Osteoblast (primary cell): ENCODE results near the gene C19orf44. TPM values are rescaled to one million over a fixed set of nuclear protein-coding genes. Genes with fewer than 3 reads are reported as not detected.
A peak's percentile ranks its signal among the peaks of the same experiment; 100 is the strongest.
"Not testable (repeated sequence)": the region's sequence is repeated elsewhere in the genome, so short reads cannot be mapped to it uniquely, and the experiment has no call there.

Source experiments
- DNase-seq: peaks from one replicate; pipeline ENCODE4 v3.0.0; 2011; ENCODE audit warnings: low spot score, mixed read lengths; ENCODE audit not compliant: insufficient read length; ENCODE audit errors: missing footprints
- H2AFZ ChIP-seq: 2 replicates; pipeline ENCODE4 v1.6.0; 2011; ENCODE audit warnings: mild to moderate bottlenecking, low read length
- H3K27ac ChIP-seq: 2 replicates; pipeline ENCODE4 v1.5.1; 2011; ENCODE audit warnings: mild to moderate bottlenecking, low read depth, low read length, moderate library complexity
- H3K27me3 ChIP-seq: 2 replicates; pipeline ENCODE4 v1.6.0; 2012; ENCODE audit warnings: mild to moderate bottlenecking, control low read depth, inconsistent platforms, low read length, moderate library complexity; ENCODE audit not compliant: insufficient read depth
- H3K36me3 ChIP-seq: 2 replicates; pipeline ENCODE4 v1.5.1; 2011; ENCODE audit warnings: mild to moderate bottlenecking, low read length, control low read depth, moderate library complexity; ENCODE audit not compliant: insufficient read depth
- H3K4me1 ChIP-seq: 2 replicates; pipeline ENCODE4 v1.5.1; 2011; ENCODE audit warnings: mild to moderate bottlenecking, low read length, control low read depth, moderate library complexity; ENCODE audit not compliant: insufficient read depth
- H3K4me2 ChIP-seq: 2 replicates; pipeline ENCODE4 v1.6.0; 2011; ENCODE audit warnings: mild to moderate bottlenecking, low read length; ENCODE audit not compliant: insufficient read depth
- H3K4me3 ChIP-seq: fragments of 200-600 bp; sonication (generic); 3 replicates; pipeline ENCODE4 v1.5.1; 2012; ENCODE audit warnings: mild to moderate bottlenecking, low read length, inconsistent platforms; ENCODE audit not compliant: insufficient read depth
- H3K79me2 ChIP-seq: 2 replicates; pipeline ENCODE4 v1.6.0; 2012; ENCODE audit warnings: mild to moderate bottlenecking, low read length, control low read depth, inconsistent platforms; ENCODE audit not compliant: insufficient read depth
- H3K9me3 ChIP-seq: 2 replicates; pipeline ENCODE4 v1.5.1; 2011; ENCODE audit warnings: low read depth, low read length, control low read depth
- H4K20me1 ChIP-seq: 2 replicates; pipeline ENCODE4 v1.6.0; 2012; ENCODE audit warnings: mild to moderate bottlenecking, low read length, control low read depth; ENCODE audit not compliant: insufficient read depth
- total RNA-seq: library from RNA; depleted of rRNA; stranded (reverse); fragments of >200 nt; gene quantifications from 2 replicates; pipeline ENCODE4 v1.2.3, GENCODE V29; 2012
- TF ChIP-seq, protein P1 (sequence below): IDR thresholded peaks from 2 replicates; pipeline ENCODE4 v1.5.1; 2011; ENCODE audit warnings: mild to moderate bottlenecking, low read depth, low read length, moderate library complexity; ENCODE audit errors: extremely low read depth

Gene C19orf44
- total RNA-seq, 1 donor, result 7.2 TPM

DNA sequence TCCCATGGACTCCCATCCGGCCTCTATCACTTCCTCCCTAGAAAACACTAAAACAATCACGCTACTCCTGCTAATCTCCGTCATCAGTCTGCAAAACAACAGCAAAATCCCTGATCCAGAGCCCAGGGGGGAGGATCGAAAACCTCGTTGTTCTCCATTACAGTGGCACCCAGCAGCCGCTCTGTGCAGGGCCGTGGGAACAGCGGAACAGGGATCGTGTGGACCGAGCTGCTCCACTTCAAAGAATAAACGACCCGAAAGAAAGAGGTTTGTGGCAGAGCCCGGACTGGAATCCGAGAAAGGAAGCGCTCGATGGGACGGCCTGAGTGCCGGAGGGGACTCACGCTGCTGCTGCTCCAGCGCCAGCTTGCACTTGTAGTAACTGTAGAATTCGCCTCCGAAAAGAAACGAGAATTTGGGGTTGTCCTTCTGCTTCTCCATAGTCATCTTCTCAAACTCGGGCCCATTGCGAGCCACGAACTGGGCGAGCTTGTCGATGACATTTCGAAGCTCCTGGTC, 45.4 kb downstream of the C19orf44 start:
- Histone ChIP-seq H3K36me3 (peaks cover 16% of the 10 kb centered on the region), H3K79me2 (peaks cover 80% of the 10 kb centered on the region), H3K9me3 (no peaks in the 10 kb centered on the region), H4K20me1 (peaks cover 40% of the 10 kb centered on the region), H2AFZ (peak overlapping the region; percentile 71), H3K27me3 (no peaks in the 10 kb centered on the region), H3K4me3 (peak overlapping the region; percentile 99), H3K27ac (peak overlapping the region; percentile 85), H3K4me1 (peaks cover 9% of the 10 kb centered on the region), H3K4me2 (peak overlapping the region; percentile 98)
- TF ChIP-seq, protein P1, sequence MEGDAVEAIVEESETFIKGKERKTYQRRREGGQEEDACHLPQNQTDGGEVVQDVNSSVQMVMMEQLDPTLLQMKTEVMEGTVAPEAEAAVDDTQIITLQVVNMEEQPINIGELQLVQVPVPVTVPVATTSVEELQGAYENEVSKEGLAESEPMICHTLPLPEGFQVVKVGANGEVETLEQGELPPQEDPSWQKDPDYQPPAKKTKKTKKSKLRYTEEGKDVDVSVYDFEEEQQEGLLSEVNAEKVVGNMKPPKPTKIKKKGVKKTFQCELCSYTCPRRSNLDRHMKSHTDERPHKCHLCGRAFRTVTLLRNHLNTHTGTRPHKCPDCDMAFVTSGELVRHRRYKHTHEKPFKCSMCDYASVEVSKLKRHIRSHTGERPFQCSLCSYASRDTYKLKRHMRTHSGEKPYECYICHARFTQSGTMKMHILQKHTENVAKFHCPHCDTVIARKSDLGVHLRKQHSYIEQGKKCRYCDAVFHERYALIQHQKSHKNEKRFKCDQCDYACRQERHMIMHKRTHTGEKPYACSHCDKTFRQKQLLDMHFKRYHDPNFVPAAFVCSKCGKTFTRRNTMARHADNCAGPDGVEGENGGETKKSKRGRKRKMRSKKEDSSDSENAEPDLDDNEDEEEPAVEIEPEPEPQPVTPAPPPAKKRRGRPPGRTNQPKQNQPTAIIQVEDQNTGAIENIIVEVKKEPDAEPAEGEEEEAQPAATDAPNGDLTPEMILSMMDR, result no peak
- peak; percentile 86 for DNase-seq

DNA sequence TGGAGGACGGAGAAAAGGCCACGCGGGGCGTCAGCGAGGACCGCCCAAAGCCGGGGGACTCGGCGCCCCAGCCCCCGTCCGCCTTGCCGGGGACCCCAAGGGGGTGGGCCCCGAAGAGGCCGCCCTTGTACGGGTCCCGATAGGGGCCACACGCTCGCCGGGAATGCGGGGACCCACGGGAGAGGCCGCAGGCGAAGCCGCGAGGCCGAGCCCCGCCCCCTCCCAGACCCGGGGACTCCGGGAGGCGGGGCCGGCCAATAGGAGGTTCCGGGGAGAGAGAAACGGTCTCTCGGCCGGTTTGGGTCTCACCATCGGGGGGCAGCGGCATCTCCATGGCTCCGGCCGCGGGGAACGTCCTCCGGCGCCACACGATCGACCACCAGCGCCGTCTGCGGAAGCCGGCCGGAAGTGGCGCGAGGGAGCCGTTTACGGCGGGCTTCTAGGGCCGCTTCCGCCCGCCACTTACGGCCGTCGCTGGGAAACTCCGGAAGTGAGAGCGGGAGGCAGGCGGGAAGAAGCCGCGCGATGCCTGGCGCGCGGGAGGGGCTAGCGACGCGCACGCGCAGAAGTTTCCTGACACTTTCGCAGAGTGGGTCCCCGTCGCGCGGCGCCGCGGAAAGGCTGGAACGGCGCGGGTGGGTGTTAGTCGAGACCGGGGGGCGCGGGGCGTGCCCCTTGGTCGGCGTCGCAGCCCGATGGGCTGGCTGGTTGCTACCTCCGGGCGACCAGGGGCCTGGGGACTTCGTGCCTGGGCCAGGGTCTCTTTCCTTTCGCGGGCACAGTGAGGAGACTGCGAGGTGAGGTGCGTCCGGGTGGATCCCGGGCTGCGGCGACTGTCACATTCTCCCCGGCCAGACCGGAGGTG, 46.1 kb downstream of the C19orf44 start, which contains the start of gene CHERP:
Gene CHERP, minus strand, starts transcription at position 393 of the 865 bp plus-strand sequence. Its CDS starts 59 bp downstream, at position 334.
- peaks cover 9% of the 10 kb centered on the region for H3K4me1 ChIP-seq
- H3K36me3 ChIP-seq, result peaks cover 16% of the 10 kb centered on the region
- TF ChIP-seq, protein P1, result no peak

GRCh38 chr19:16542910-16543472, 46.8 kb downstream of the C19orf44 start:
- DNase-seq, result no peak
- Histone ChIP-seq H3K27ac (peak overlapping the region; percentile 64), H3K4me3 (peak overlapping the region; percentile 99), H2AFZ (peak overlapping the region; percentile 49), H3K4me2 (peak overlapping the region; percentile 98), H3K4me1 (peaks cover 9% of the 10 kb centered on the region), H4K20me1 (peaks cover 30% of the 10 kb centered on the region), H3K27me3 (no peaks in the 10 kb centered on the region), H3K36me3 (peaks cover 12% of the 10 kb centered on the region), H3K79me2 (peaks cover 66% of the 10 kb centered on the region), H3K9me3 (no peaks in the 10 kb centered on the region)
- TF ChIP-seq, protein P1, result no peak

More for the DNA sequence above, 46.1 kb downstream of the C19orf44 start, which contains the start of gene CHERP:
- H3K27ac ChIP-seq, result peak within 1 kb of the TSS; percentile 85
- H2AFZ ChIP-seq, result peak within 1 kb of the TSS; percentile 71
- H3K79me2 ChIP-seq, result peaks cover 74% of the 10 kb centered on the region
- H3K9me3 ChIP-seq, result no peaks in the 10 kb centered on the region
- DNase-seq, result peak; percentile 100
- peak within 1 kb of the TSS; percentile 99 for H3K4me3 ChIP-seq
- peak within 1 kb of the TSS; percentile 98 for H3K4me2 ChIP-seq
- H4K20me1 ChIP-seq, result peaks cover 37% of the 10 kb centered on the region
- no peaks in the 10 kb centered on the region for H3K27me3 ChIP-seq

GRCh38 chr19:16543734-16544133, 47.5 kb downstream of the C19orf44 start:
- not testable (repeated sequence) for H3K27ac ChIP-seq, H3K27me3 ChIP-seq, H3K4me1 ChIP-seq, H3K9me3 ChIP-seq, H3K4me3 ChIP-seq, H2AFZ ChIP-seq, DNase-seq
- Histone ChIP-seq H3K79me2 (peaks cover 63% of the 10 kb centered on the region), H3K36me3 (peaks cover 11% of the 10 kb centered on the region), H3K4me2 (peak overlapping the region; percentile 98), H4K20me1 (peaks cover 24% of the 10 kb centered on the region)
